Cardiac fibroblast (primary cell): ENCODE data around the gene P2RY2.
"Not testable (repeated sequence)": the region's sequence is repeated elsewhere in the genome, so short reads cannot be mapped to it uniquely, and the experiment has no call there.

Source experiments
- DNase-seq, 2 donors: peaks; one replicate each; pipeline versions ENCODE4 v3.0.0 to v3.0.0-alpha.2; 2010; ENCODE audit warnings: low read depth in 2 of 2
- H3K4me3 ChIP-seq, 2 donors: replicated peaks in 1 of 2; 1 replicate in 1 of 2; 2 replicates in 1 of 2; pipeline ENCODE4 v1.5.1; 2011; ENCODE audit warnings: low read depth in 2 of 2, low read length in 2 of 2, mild to moderate bottlenecking in 2 of 2, moderate library complexity in 1 of 2
- CTCF ChIP-seq: IDR thresholded peaks from one replicate; pipeline ENCODE4 v1.5.1; 2011; ENCODE audit warnings: low read depth, mild to moderate bottlenecking, low read length, inconsistent platforms

Gene P2RY2

GRCh38 chr11:73270016-73270854 is 52.2 kb downstream of the P2RY2 start:
- H3K4me3 ChIP-seq: no peak overlapping the region
- no peak for TF ChIP-seq CTCF
- no peak for DNase-seq

- no peak overlapping the region for H3K4me3 ChIP-seq
- DNase-seq: no peak
- TF ChIP-seq CTCF: no peak
Observed at GRCh38 chr11:73270855-73271477, 52.9 kb downstream of the P2RY2 start.

- not testable (repeated sequence) for H3K4me3 ChIP-seq, DNase-seq
Observed at GRCh38 chr11:73271478-73271865, 53.4 kb downstream of the P2RY2 start.

- peak; percentile 54 to 55 for DNase-seq
- TF ChIP-seq CTCF: no peak
Observed at GRCh38 chr11:73271936-73272679, 54.0 kb downstream of the P2RY2 start, which contains the start of gene P2RY6. P2RY6 (plus strand) TSS chr11:73272338; CDS start chr11:73296519, 24,181 bp downstream.

GRCh38 chr11:73272680-73273038 is 54.6 kb downstream of the P2RY2 start:
- H3K4me3 ChIP-seq: no peak overlapping the region
- no peak for DNase-seq
- no peak for TF ChIP-seq CTCF

More at GRCh38 chr11:73271936-73272679, 54.0 kb downstream of the P2RY2 start, which contains the start of gene P2RY6:
- H3K4me3 ChIP-seq: no peak within 1 kb of the TSS

GRCh38 chr11:73273222-73273895 is 55.3 kb downstream of the P2RY2 start:
- no peak for DNase-seq
- H3K4me3 ChIP-seq: no peak overlapping the region
- no peak for TF ChIP-seq CTCF

- not testable (repeated sequence) for DNase-seq, H3K4me3 ChIP-seq
Observed at GRCh38 chr11:73274191-73274590, 56.1 kb downstream of the P2RY2 start.
